GM12878 (cell line): ENCODE data around the gene SEC24C. TPM values are rescaled to one million over a fixed set of nuclear protein-coding genes. Genes with fewer than 3 reads are reported as not detected.

Source experiments
- ATAC-seq: fragments of 200-7000 bp; cut with Tn5 transposase; 3 replicates; pipeline ENCODE4 v1.9.1; 2020; ENCODE audit warnings: mild to moderate bottlenecking, moderate library complexity
- BruUV-seq: library from RNA; stranded (reverse); fragments of 400-500 nt; replicated peaks from 2 replicates; lab custom pipeline; 2021; lab: Mats Ljungman, UMichigan
- CTCF ChIA-PET: fragments of 300-600 bp; sonication (Branson Sonifier 250); formaldehyde crosslinking; extraction: SDS; loops from one replicate; lab custom pipeline; 2021; ENCODE audit warnings: inconsistent platforms; lab: Yijun Ruan, JAX
- POLR2A ChIA-PET: fragments of 350-600 bp; formaldehyde crosslinking; extraction: SDS; loops from one replicate; lab custom pipeline; 2021; ENCODE audit warnings: inconsistent platforms; lab: Charles Lee
- RAD21 ChIA-PET: fragments of 300-600 bp; sonication (Branson Sonifier 250); formaldehyde crosslinking; loops from one replicate; lab custom pipeline; 2023; ENCODE audit warnings: antibody characterized with exemption; ENCODE audit not compliant: unreplicated experiment; lab: Charles Lee
- SMC1A ChIA-PET: fragments of 300-600 bp; sonication (Branson Sonifier 250); formaldehyde crosslinking; loops from one replicate; lab custom pipeline; 2023; ENCODE audit not compliant: unreplicated experiment, uncharacterized antibody; lab: Charles Lee
- DNase-seq: peaks from one replicate; pipeline ENCODE4 v3.0.0-alpha.2; 2011; ENCODE audit warnings: low read depth, low spot score
- FAIRE-seq: peaks from 3 replicates; lab custom pipeline; 2011; peaks lifted over from hg19 to GRCh38; lab: Jason Lieb, UNC
- H2AFZ ChIP-seq: 2 replicates; pipeline ENCODE4 v1.6.0; 2011; ENCODE audit warnings: low read depth, low read length, control low read depth; ENCODE audit not compliant: control insufficient read depth
- H3K27ac ChIP-seq: 2 replicates; pipeline ENCODE4 v1.5.1; 2011; ENCODE audit warnings: control low read depth; ENCODE audit not compliant: control insufficient read depth, insufficient read depth
- H3K27me3 ChIP-seq, 2 experiments: replicated peaks in 1 of 2; 2 replicates each; pipeline versions ENCODE4 v1.6.0 to v1.6.1; 2011; ENCODE audit warnings: low read length in 1 of 2; ENCODE audit not compliant: control insufficient read depth in 2 of 2, insufficient read depth in 2 of 2
- H3K36me3 ChIP-seq, 2 experiments: 2 replicates each; pipeline ENCODE4 v1.5.1; 2011; ENCODE audit warnings: low read length in 1 of 2; ENCODE audit not compliant: control insufficient read depth in 2 of 2, insufficient read depth in 2 of 2
- H3K4me1 ChIP-seq: 2 replicates; pipeline ENCODE4 v1.6.1; 2011; ENCODE audit warnings: mild to moderate bottlenecking, low read length, moderate library complexity, mixed read lengths; ENCODE audit not compliant: control insufficient read depth, insufficient read depth
- H3K4me2 ChIP-seq: 2 replicates; pipeline ENCODE4 v1.6.0; 2011; ENCODE audit warnings: control low read depth; ENCODE audit not compliant: control insufficient read depth, insufficient read depth
- H3K4me3 ChIP-seq: fragments of 200-600 bp; sonication (generic); 2 replicates; pipeline ENCODE4 v1.5.1; 2016
- H3K79me2 ChIP-seq: 2 replicates; pipeline ENCODE4 v1.6.0; 2011; ENCODE audit warnings: low read length; ENCODE audit not compliant: control insufficient read depth, insufficient read depth
- H3K9ac ChIP-seq: 2 replicates; pipeline ENCODE4 v1.8.0; 2011; ENCODE audit warnings: low read length, control low read depth, mixed read lengths; ENCODE audit not compliant: control insufficient read depth, insufficient read depth
- H3K9me3 ChIP-seq: replicated peaks from 3 replicates; pipeline ENCODE4 v1.5.1; 2011; ENCODE audit warnings: mild to moderate bottlenecking, low read length; ENCODE audit not compliant: control insufficient read depth, insufficient read depth
- H4K20me1 ChIP-seq: 2 replicates; pipeline ENCODE4 v1.6.0; 2011; ENCODE audit not compliant: control insufficient read depth, insufficient read depth
- BHLHE40 ChIP-seq, 2 experiments: fragments of 450-650 bp in 1 of 2; IDR thresholded peaks; 2 replicates each; pipeline ENCODE4 v1.6.1; 2011 to 2017; ENCODE audit warnings: low read depth in 2 of 2, borderline replicate concordance in 1 of 2, improper control_type of control experiment in 1 of 2, low read length in 1 of 2, mild to moderate bottlenecking in 1 of 2
- GATAD2B ChIP-seq: fragments of 450-650 bp; conservative IDR thresholded peaks from 2 replicates; pipeline ENCODE4 v1.6.1; 2017; ENCODE audit warnings: low read depth, mild to moderate bottlenecking, moderate library complexity
- NRF1 ChIP-seq: conservative IDR thresholded peaks from 2 replicates; pipeline ENCODE4 v1.6.1; 2011; ENCODE audit warnings: mild to moderate bottlenecking, low read depth, low read length, improper control_type of control experiment
- RUNX3 ChIP-seq: IDR thresholded peaks from 2 replicates; pipeline ENCODE4 v1.6.1; 2012; ENCODE audit warnings: low read length, inconsistent platforms
- SMARCA5 ChIP-seq: fragments of 450-650 bp; IDR thresholded peaks from 2 replicates; pipeline ENCODE4 v1.6.1; 2017; ENCODE audit warnings: mild to moderate bottlenecking
- SREBF1 ChIP-seq: IDR thresholded peaks from 2 replicates; pipeline ENCODE4 v1.6.1; 2012; ENCODE audit warnings: mild to moderate bottlenecking, low read length
- STAT3 ChIP-seq: IDR thresholded peaks from 2 replicates; pipeline ENCODE4 v1.6.1; 2011; ENCODE audit warnings: low read depth, low read length, improper control_type of control experiment
- ZNF24 ChIP-seq: fragments of 450-650 bp; IDR thresholded peaks from 2 replicates; pipeline ENCODE4 v1.6.1; 2017; ENCODE audit warnings: antibody characterized with exemption, mild to moderate bottlenecking
- ZNF384 ChIP-seq: IDR thresholded peaks from 2 replicates; pipeline ENCODE4 v1.6.1; 2012; ENCODE audit warnings: low read depth, mild to moderate bottlenecking, low read length, improper control_type of control experiment, borderline replicate concordance
- WGBS: methylation state at CpG from one replicate; pipeline ENCODE4 v1.1.6; 2016; ENCODE audit warnings: low lambda C conversion rate; ENCODE audit not compliant: insufficient replicate concordance, insufficient coverage; ENCODE audit errors: missing lambda C conversion rate; 5-methylcytosine and 5-hydroxymethylcytosine counted together
- in situ Hi-C: fragments of 300-500 bp; cut with MboI; formaldehyde crosslinking; loops from 9 replicates; pipeline ENCODE4 v1.14.3; 2018; ENCODE audit warnings: mixed read lengths
- intact Hi-C: fragments of 100-400 bp; cut with micrococcal nuclease; formaldehyde crosslinking; loops from one replicate; pipeline ENCODE4 v1.14.2; 2022; ENCODE audit not compliant: unreplicated experiment
- polyA plus RNA-seq, 11 experiments: library from polyadenylated mRNA; depleted of rRNA in 4 of 11; unstranded in 6 of 11; stranded (reverse) in 5 of 11; fragments of >200 nt; fragmentation: Nextera tagmentation in 4 of 11; fragmentation: Illumina TruSeq in 1 of 11; extraction: Ambion mirVana in 4 of 11; extraction: Trizol in 1 of 11; gene quantifications; 1 replicate in 1 of 11; 2 replicates in 10 of 11; pipeline versions ENCODE4 v1.2.1 to v1.2.3, GENCODE V29; 2011 to 2016; ENCODE audit warnings: inconsistent platforms in 2 of 11, missing spikeins in 2 of 11, low read depth in 1 of 11
- total RNA-seq, 4 experiments: library from RNA; depleted of rRNA in 3 of 4; stranded (reverse); fragments of >200 nt in 3 of 4; fragmentation: Illumina TruSeq in 1 of 4; extraction: Trizol in 1 of 4; gene quantifications; 2 replicates each; pipeline versions ENCODE4 v1.2.1 to v1.2.3, GENCODE V29; 2013 to 2021
- TF ChIP-seq, protein P1 (sequence below): fragments of 450-650 bp; IDR thresholded peaks from 2 replicates; pipeline ENCODE4 v1.6.1; 2017; ENCODE audit warnings: mild to moderate bottlenecking, moderate library complexity
- TF ChIP-seq, protein P2 (sequence below): fragments of 450-650 bp; conservative IDR thresholded peaks from 2 replicates; pipeline ENCODE4 v1.6.1; 2017; ENCODE audit warnings: mild to moderate bottlenecking, moderate library complexity
- TF ChIP-seq, protein P3 (sequence below): IDR thresholded peaks from 2 replicates; pipeline ENCODE4 v1.6.1; 2012; ENCODE audit warnings: mild to moderate bottlenecking, low read depth, low read length

The SEC24C gene
- total and polyA plus RNA-seq, 10 of the 15 experiments (the other 5 are each of a cell fraction or from before 2014, with no cell fraction given) = 12.7 to 117 (median 73.8) TPM

DNA sequence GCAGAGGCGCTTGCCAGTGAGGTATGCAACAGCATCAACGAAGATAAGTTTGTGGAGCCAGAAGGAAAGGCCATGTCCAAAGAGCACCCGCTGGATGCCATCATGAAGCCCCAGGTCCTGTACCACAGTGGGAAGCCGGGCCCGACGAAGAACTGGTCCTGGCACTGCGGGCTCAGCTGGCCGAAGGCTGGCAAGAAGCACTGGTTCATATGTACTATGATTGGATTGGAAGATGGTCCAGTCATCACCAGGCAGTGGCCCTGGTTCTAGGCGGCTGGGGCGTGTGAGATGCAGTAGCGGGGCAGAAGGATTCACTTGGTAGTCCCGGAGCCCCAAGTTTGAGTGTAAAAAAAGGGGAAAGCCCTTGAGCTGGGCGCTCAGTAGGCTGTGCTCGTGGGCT, 63.3 kb downstream of the SEC24C start:
- no peaks in the 10 kb centered on the region for H4K20me1 ChIP-seq
- H3K4me2 ChIP-seq = no peak overlapping the region
- peaks cover 19 to 26% of the 10 kb centered on the region in 2 experiments; a peak in 3 of 4 replicates for H3K36me3 ChIP-seq
- no peaks in the 10 kb centered on the region for H3K9me3 ChIP-seq
- no peak for ATAC-seq
- RAD21 ChIA-PET = no interaction called here
- intact Hi-C loops = no loop called here
- no peak overlapping the region for H2AFZ ChIP-seq
- no peak for DNase-seq
- H3K27me3 ChIP-seq = no peaks in the 10 kb centered on the region
- no peak overlapping the region for H3K27ac ChIP-seq
- no peak overlapping the region for H3K4me3 ChIP-seq
- in situ Hi-C loops = no loop called here
- peaks cover 33% of the 10 kb centered on the region for H3K79me2 ChIP-seq
- FAIRE-seq = no peak
- H3K4me1 ChIP-seq = peaks cover 32% of the 10 kb centered on the region
- no TSS peak for BruUV-seq
- SMC1A ChIA-PET = interaction anchor here (0.7 to 1.2 kb wide), 2 partner anchors 24 to 25 kb away, joined by 3 to 5 read pairs; partner anchors contain the start of gene CHCHD1
- POLR2A ChIA-PET = no interaction called here
- H3K9ac ChIP-seq = no peak overlapping the region
- WGBS = 96% methylated on average over 14 of the region's 14 CpGs
- CTCF ChIA-PET = interaction anchor here (2.3 kb wide), 1 partner anchor 29 kb away, joined by 6 read pairs; no protein-coding TSS in a partner anchor
- TF ChIP-seq, protein P1, sequence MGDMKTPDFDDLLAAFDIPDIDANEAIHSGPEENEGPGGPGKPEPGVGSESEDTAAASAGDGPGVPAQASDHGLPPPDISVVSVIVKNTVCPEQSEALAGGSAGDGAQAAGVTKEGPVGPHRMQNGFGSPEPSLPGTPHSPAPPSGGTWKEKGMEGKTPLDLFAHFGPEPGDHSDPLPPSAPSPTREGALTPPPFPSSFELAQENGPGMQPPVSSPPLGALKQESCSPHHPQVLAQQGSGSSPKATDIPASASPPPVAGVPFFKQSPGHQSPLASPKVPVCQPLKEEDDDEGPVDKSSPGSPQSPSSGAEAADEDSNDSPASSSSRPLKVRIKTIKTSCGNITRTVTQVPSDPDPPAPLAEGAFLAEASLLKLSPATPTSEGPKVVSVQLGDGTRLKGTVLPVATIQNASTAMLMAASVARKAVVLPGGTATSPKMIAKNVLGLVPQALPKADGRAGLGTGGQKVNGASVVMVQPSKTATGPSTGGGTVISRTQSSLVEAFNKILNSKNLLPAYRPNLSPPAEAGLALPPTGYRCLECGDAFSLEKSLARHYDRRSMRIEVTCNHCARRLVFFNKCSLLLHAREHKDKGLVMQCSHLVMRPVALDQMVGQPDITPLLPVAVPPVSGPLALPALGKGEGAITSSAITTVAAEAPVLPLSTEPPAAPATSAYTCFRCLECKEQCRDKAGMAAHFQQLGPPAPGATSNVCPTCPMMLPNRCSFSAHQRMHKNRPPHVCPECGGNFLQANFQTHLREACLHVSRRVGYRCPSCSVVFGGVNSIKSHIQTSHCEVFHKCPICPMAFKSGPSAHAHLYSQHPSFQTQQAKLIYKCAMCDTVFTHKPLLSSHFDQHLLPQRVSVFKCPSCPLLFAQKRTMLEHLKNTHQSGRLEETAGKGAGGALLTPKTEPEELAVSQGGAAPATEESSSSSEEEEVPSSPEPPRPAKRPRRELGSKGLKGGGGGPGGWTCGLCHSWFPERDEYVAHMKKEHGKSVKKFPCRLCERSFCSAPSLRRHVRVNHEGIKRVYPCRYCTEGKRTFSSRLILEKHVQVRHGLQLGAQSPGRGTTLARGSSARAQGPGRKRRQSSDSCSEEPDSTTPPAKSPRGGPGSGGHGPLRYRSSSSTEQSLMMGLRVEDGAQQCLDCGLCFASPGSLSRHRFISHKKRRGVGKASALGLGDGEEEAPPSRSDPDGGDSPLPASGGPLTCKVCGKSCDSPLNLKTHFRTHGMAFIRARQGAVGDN = no peak
- TF ChIP-seq, protein P2, sequence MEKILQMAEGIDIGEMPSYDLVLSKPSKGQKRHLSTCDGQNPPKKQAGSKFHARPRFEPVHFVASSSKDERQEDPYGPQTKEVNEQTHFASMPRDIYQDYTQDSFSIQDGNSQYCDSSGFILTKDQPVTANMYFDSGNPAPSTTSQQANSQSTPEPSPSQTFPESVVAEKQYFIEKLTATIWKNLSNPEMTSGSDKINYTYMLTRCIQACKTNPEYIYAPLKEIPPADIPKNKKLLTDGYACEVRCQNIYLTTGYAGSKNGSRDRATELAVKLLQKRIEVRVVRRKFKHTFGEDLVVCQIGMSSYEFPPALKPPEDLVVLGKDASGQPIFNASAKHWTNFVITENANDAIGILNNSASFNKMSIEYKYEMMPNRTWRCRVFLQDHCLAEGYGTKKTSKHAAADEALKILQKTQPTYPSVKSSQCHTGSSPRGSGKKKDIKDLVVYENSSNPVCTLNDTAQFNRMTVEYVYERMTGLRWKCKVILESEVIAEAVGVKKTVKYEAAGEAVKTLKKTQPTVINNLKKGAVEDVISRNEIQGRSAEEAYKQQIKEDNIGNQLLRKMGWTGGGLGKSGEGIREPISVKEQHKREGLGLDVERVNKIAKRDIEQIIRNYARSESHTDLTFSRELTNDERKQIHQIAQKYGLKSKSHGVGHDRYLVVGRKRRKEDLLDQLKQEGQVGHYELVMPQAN = no peak
- no peak for TF ChIP-seq STAT3
- TF ChIP-seq RUNX3 = no peak
- TF ChIP-seq ZNF384 = no peak
- no peak for TF ChIP-seq SMARCA5
- TF ChIP-seq, protein P3, sequence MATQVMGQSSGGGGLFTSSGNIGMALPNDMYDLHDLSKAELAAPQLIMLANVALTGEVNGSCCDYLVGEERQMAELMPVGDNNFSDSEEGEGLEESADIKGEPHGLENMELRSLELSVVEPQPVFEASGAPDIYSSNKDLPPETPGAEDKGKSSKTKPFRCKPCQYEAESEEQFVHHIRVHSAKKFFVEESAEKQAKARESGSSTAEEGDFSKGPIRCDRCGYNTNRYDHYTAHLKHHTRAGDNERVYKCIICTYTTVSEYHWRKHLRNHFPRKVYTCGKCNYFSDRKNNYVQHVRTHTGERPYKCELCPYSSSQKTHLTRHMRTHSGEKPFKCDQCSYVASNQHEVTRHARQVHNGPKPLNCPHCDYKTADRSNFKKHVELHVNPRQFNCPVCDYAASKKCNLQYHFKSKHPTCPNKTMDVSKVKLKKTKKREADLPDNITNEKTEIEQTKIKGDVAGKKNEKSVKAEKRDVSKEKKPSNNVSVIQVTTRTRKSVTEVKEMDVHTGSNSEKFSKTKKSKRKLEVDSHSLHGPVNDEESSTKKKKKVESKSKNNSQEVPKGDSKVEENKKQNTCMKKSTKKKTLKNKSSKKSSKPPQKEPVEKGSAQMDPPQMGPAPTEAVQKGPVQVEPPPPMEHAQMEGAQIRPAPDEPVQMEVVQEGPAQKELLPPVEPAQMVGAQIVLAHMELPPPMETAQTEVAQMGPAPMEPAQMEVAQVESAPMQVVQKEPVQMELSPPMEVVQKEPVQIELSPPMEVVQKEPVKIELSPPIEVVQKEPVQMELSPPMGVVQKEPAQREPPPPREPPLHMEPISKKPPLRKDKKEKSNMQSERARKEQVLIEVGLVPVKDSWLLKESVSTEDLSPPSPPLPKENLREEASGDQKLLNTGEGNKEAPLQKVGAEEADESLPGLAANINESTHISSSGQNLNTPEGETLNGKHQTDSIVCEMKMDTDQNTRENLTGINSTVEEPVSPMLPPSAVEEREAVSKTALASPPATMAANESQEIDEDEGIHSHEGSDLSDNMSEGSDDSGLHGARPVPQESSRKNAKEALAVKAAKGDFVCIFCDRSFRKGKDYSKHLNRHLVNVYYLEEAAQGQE = no peak
- TF ChIP-seq SREBF1 = no peak
- TF ChIP-seq GATAD2B = no peak
- no peak for TF ChIP-seq NRF1
- no peak for TF ChIP-seq BHLHE40 (IDR thresholded peaks at IDR 0.05; ENCODE audit: borderline replicate concordance in 1 of 2, low read depth in 2 of 2, low read length in 1 of 2)
- no peak for TF ChIP-seq ZNF24
